ENCODE results near the gene COLEC11.

DNA sequence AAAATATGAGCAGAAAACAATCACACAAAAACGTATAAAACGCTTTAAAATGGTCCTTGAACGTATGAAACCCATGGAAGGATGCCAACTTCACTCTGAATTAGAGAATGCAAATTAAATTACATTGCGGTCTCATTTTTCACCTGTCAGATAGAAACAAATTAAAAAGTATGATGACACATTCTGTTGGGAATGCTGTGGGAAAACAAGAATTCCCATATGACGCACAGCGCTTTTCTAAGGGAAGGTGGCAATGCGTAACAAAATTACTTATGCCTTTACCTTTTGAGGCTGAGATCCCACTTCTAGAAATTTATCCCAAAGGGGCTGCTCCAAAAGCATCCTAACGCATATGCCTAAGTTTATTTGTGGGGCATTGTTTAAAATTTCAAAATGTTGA lies 23.6 kb upstream of the COLEC11 start:
- no peak for TF ChIP-seq POLR2A (IDR thresholded peaks at IDR 0.05)
- TF ChIP-seq, protein P1, sequence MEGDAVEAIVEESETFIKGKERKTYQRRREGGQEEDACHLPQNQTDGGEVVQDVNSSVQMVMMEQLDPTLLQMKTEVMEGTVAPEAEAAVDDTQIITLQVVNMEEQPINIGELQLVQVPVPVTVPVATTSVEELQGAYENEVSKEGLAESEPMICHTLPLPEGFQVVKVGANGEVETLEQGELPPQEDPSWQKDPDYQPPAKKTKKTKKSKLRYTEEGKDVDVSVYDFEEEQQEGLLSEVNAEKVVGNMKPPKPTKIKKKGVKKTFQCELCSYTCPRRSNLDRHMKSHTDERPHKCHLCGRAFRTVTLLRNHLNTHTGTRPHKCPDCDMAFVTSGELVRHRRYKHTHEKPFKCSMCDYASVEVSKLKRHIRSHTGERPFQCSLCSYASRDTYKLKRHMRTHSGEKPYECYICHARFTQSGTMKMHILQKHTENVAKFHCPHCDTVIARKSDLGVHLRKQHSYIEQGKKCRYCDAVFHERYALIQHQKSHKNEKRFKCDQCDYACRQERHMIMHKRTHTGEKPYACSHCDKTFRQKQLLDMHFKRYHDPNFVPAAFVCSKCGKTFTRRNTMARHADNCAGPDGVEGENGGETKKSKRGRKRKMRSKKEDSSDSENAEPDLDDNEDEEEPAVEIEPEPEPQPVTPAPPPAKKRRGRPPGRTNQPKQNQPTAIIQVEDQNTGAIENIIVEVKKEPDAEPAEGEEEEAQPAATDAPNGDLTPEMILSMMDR (IDR thresholded peaks at IDR 0.05), result no peak
